Tibial artery (tissue), 4 donors: ENCODE results near the gene ART1.
"Not testable (repeated sequence)": the region's sequence is repeated elsewhere in the genome, so short reads cannot be mapped to it uniquely, and the experiment has no call there.

Experiments used
- DNase-seq, 2 donors: peaks; one replicate each; pipeline ENCODE4 v3.0.0-alpha.2; 2019
- H3K27ac ChIP-seq, 2 donors: fragments of 200-600 bp; sonication (generic) in 1 of 2; 1 replicate in 1 of 2; 2 replicates in 1 of 2; pipeline ENCODE4 v1.5.1; 2018 to 2019; ENCODE audit warnings: mild to moderate bottlenecking in 1 of 2
- H3K27me3 ChIP-seq, 2 donors: fragments of 200-600 bp; sonication (generic) in 1 of 2; one replicate each; pipeline versions ENCODE4 v1.5.1 to v1.6.0; 2016 to 2019
- H3K36me3 ChIP-seq, 3 donors: fragments of 200-600 bp; sonication (generic) in 2 of 3; one replicate each; pipeline ENCODE4 v1.5.1; 2016 to 2019; ENCODE audit warnings: mild to moderate bottlenecking in 2 of 3
- H3K4me1 ChIP-seq, 4 donors: fragments of 200-600 bp; sonication (generic) in 2 of 4; 1 replicate in 3 of 4; 2 replicates in 1 of 4; pipeline ENCODE4 v1.5.1; 2016 to 2019
- H3K4me3 ChIP-seq, 2 donors: fragments of 200-600 bp; sonication (generic) in 1 of 2; 1 replicate in 1 of 2; 2 replicates in 1 of 2; pipeline ENCODE4 v1.5.1; 2018 to 2019; ENCODE audit warnings: mild to moderate bottlenecking in 2 of 2
- H3K9me3 ChIP-seq, 3 donors: fragments of 200-600 bp; sonication (generic) in 1 of 3; one replicate each; pipeline ENCODE4 v1.5.1; 2016 to 2019
- CTCF ChIP-seq, 2 experiments: fragments of 200-600 bp in 1 of 2; fragments of 450-650 bp in 1 of 2; IDR thresholded peaks; one replicate each; pipeline ENCODE4 v1.5.1; 2017 to 2019; ENCODE audit warnings: antibody characterized with exemption in 2 of 2, mild to moderate bottlenecking in 1 of 2, moderate library complexity in 1 of 2
- intact Hi-C: fragments of 100-400 bp; cut with DNase I; formaldehyde crosslinking; loops from one replicate; pipeline ENCODE4 v1.15.0; 2023; ENCODE audit warnings: low total_unique reads

The ART1 gene, protein sequence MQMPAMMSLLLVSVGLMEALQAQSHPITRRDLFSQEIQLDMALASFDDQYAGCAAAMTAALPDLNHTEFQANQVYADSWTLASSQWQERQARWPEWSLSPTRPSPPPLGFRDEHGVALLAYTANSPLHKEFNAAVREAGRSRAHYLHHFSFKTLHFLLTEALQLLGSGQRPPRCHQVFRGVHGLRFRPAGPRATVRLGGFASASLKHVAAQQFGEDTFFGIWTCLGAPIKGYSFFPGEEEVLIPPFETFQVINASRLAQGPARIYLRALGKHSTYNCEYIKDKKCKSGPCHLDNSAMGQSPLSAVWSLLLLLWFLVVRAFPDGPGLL

GRCh38 chr11:3644817-3645235 is at the start of gene ART1:
ART1 (plus strand) TSS chr11:3645128; CDS start chr11:3659214, 14,086 bp downstream.
- H3K4me1 ChIP-seq = peaks cover 0 to 19% (median 17%) of the 10 kb centered on the region in 4 donors
- H3K27ac ChIP-seq = no peak within 1 kb of the TSS
- peaks cover 0 to 20% of the 10 kb centered on the region in 2 donors for H3K27me3 ChIP-seq
- H3K9me3 ChIP-seq = no peaks in the 10 kb centered on the region
- TF ChIP-seq CTCF (IDR thresholded peaks at IDR 0.05) = no peak
- no peak within 1 kb of the TSS for H3K4me3 ChIP-seq
- intact Hi-C loops = no loop called here
- no peaks in the 10 kb centered on the region for H3K36me3 ChIP-seq
- DNase-seq = no peak

DNA sequence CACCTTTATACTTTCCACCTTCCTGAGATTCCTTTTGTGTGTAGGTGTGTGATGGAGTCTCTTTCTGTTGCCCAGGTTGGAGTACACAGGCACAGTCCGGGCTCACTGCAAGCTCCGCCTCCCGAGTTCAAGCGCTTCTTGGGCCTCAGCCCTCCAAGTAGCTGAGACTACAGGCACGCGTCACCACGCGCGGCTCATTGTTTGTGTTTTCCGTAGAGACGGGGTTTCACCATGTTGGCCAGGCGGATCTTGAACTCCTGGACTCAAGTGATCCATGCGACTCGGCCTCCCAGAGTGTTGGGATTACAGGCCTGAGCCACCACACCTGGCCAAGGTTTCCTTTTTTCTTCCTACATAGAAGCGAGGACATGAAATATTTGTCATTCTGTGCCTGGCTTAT is 47.2 kb upstream of the ART1 start:
- H3K9me3 ChIP-seq, DNase-seq, H3K27ac ChIP-seq, intact Hi-C loops, H3K36me3 ChIP-seq, H3K4me3 ChIP-seq, H3K4me1 ChIP-seq, H3K27me3 ChIP-seq: not testable (repeated sequence)

DNA sequence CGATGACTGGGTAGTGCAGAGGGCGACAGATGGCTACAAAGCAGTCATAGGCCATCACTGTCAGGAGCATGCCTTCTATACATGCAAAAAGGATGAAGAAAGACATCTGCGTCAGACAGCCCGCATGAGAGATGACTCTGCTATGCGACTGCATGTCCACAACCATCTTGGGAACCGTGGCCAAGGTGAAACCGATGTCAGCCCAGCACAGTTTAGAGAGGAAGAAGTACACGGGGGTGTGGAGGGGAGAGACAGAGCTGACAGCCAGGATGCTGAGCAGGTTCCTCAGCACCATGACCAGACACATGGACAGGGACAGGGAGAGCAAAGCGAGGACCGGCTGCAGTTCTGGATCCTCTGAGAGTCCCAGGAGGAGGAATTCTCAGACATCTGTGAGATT is 44.7 kb upstream of the ART1 start:
- H3K27me3 ChIP-seq, DNase-seq, H3K4me1 ChIP-seq, H3K27ac ChIP-seq, H3K9me3 ChIP-seq, H3K4me3 ChIP-seq, intact Hi-C loops, H3K36me3 ChIP-seq: not testable (repeated sequence)

DNA sequence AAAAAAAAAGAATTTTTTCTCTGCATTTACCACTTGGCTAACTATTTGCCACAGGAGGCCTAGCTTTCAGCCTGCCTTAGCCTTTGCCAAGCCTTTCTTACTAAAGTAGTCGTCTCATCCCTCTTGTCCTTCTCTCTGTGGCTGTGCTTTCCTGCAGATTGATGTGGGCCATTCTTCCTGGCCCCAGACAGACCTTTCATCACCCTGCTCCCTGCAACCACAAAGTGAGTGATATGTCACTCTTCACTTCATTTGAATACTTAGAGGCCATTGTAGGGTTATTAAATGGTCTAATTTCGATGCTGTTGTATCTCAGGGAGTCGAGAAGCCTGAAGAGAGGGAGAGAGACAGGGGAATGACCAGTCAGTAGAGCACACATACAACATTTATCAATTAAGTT is 40.8 kb upstream of the ART1 start:
- no peak for TF ChIP-seq CTCF (IDR thresholded peaks at IDR 0.05)
- H3K27me3 ChIP-seq = no peaks in the 10 kb centered on the region
- H3K4me3 ChIP-seq = no peak overlapping the region
- intact Hi-C loops = no loop called here
- no peaks in the 10 kb centered on the region for H3K4me1 ChIP-seq
- no peaks in the 10 kb centered on the region for H3K36me3 ChIP-seq
- H3K9me3 ChIP-seq = no peaks in the 10 kb centered on the region
- DNase-seq = no peak
- no peak overlapping the region for H3K27ac ChIP-seq

DNA sequence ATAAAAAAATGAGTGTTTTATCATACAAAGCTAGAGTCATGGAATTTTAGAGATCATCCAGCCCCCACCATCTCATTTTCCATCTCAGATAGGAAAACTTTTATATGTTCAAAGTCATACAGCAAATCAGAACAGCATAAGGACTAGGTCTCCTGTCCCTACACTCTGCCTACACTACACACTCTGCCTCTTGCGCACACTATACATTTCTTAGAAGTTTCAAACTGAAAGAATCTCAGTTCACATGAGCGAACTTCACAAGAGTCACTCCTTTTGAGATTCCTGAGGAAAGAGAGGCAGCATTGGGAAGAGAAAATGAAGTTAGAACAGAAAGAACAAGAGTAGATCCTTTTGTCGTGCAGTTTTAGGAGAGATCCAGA is 39.7 kb upstream of the ART1 start:
- intact Hi-C loops = no loop called here
- H3K9me3 ChIP-seq = no peaks in the 10 kb centered on the region
- no peaks in the 10 kb centered on the region for H3K36me3 ChIP-seq
- H3K27ac ChIP-seq = no peak overlapping the region
- H3K27me3 ChIP-seq = no peaks in the 10 kb centered on the region
- TF ChIP-seq CTCF (IDR thresholded peaks at IDR 0.05) = no peak
- H3K4me3 ChIP-seq = no peak overlapping the region
- H3K4me1 ChIP-seq = no peaks in the 10 kb centered on the region
- DNase-seq = no peak

GRCh38 chr11:3605771-3606203 is 39.1 kb upstream of the ART1 start:
- Histone ChIP-seq H3K36me3 (no peaks in the 10 kb centered on the region), H3K27me3 (no peaks in the 10 kb centered on the region), H3K27ac (no peak overlapping the region), H3K9me3 (no peaks in the 10 kb centered on the region), H3K4me1 (no peaks in the 10 kb centered on the region), H3K4me3 (no peak overlapping the region)
- TF ChIP-seq CTCF (IDR thresholded peaks at IDR 0.05) = no peak
- no peak for DNase-seq
- intact Hi-C loops = no loop called here
